GM12878 (cell line): ENCODE results near the gene HPD. TPM values are rescaled to one million over a fixed set of nuclear protein-coding genes. Genes with fewer than 3 reads are reported as not detected.

ENCODE experiments used
- ATF7 ChIP-seq: fragments of 450-650 bp; IDR thresholded peaks from 2 replicates; pipeline ENCODE4 v1.6.1; 2016; ENCODE audit warnings: low read depth, mild to moderate bottlenecking
- CHD2 ChIP-seq: IDR thresholded peaks from 2 replicates; pipeline ENCODE4 v1.6.1; 2011; ENCODE audit warnings: low read depth, low read length, improper control_type of control experiment, borderline replicate concordance
- CTCF ChIP-seq, 3 experiments: IDR thresholded peaks in 2 of 3; conservative IDR thresholded peaks in 1 of 3; 2 replicates each; pipeline ENCODE4 v1.5.1; 2011; ENCODE audit warnings: low read depth in 3 of 3, low read length in 3 of 3, mild to moderate bottlenecking in 3 of 3, control low read depth in 2 of 3, moderate library complexity in 2 of 3, inconsistent platforms in 1 of 3, mixed read lengths in 1 of 3; ENCODE audit not compliant: control insufficient read depth in 2 of 3, insufficient read depth in 1 of 3; ENCODE audit errors: extremely low read depth in 1 of 3
- FOXK2 ChIP-seq: fragments of 450-650 bp; IDR thresholded peaks from 2 replicates; pipeline ENCODE4 v1.6.1; 2017; ENCODE audit warnings: mild to moderate bottlenecking, moderate library complexity
- HDAC6 ChIP-seq: fragments of 200-600 bp; sonication (generic); IDR thresholded peaks from one replicate; pipeline ENCODE4 v1.8.0; 2017; ENCODE audit warnings: antibody characterized with exemption; ENCODE audit not compliant: unreplicated experiment
- MEF2B ChIP-seq: fragments of 450-650 bp; IDR thresholded peaks from 2 replicates; pipeline ENCODE4 v1.6.1; 2018; ENCODE audit warnings: mild to moderate bottlenecking, moderate library complexity; ENCODE audit not compliant: partially characterized antibody, poor library complexity, severe bottlenecking
- NFYB ChIP-seq: IDR thresholded peaks from 2 replicates; pipeline ENCODE4 v1.6.1; 2011; ENCODE audit warnings: low read depth, mild to moderate bottlenecking, low read length, improper control_type of control experiment, moderate library complexity; ENCODE audit not compliant: insufficient read depth
- POU2F2 ChIP-seq: IDR thresholded peaks from 3 replicates; pipeline ENCODE4 v1.6.1; 2011; ENCODE audit warnings: low read depth, mild to moderate bottlenecking, low read length, borderline replicate concordance
- REST ChIP-seq: IDR thresholded peaks from 2 replicates; pipeline ENCODE4 v1.6.1; 2012; ENCODE audit warnings: mild to moderate bottlenecking, low read depth, low read length
- ZNF207 ChIP-seq: fragments of 450-650 bp; IDR thresholded peaks from 2 replicates; pipeline ENCODE4 v1.6.1; 2014; ENCODE audit warnings: antibody characterized with exemption, mild to moderate bottlenecking, borderline replicate concordance
- ZNF592 ChIP-seq: fragments of 450-650 bp; IDR thresholded peaks from 2 replicates; pipeline ENCODE4 v1.6.1; 2017; ENCODE audit warnings: mild to moderate bottlenecking, moderate library complexity
- polyA plus RNA-seq, 11 experiments: library from polyadenylated mRNA; depleted of rRNA in 4 of 11; unstranded in 6 of 11; stranded (reverse) in 5 of 11; fragments of >200 nt; fragmentation: Nextera tagmentation in 4 of 11; fragmentation: Illumina TruSeq in 1 of 11; extraction: Ambion mirVana in 4 of 11; extraction: Trizol in 1 of 11; gene quantifications; 1 replicate in 1 of 11; 2 replicates in 10 of 11; pipeline versions ENCODE4 v1.2.1 to v1.2.3, GENCODE V29; 2011 to 2016; ENCODE audit warnings: inconsistent platforms in 2 of 11, missing spikeins in 2 of 11, low read depth in 1 of 11
- total RNA-seq, 4 experiments: library from RNA; depleted of rRNA in 3 of 4; stranded (reverse); fragments of >200 nt in 3 of 4; fragmentation: Illumina TruSeq in 1 of 4; extraction: Trizol in 1 of 4; gene quantifications; 2 replicates each; pipeline versions ENCODE4 v1.2.1 to v1.2.3, GENCODE V29; 2013 to 2021
- TF ChIP-seq, protein P1 (sequence below): IDR thresholded peaks from 2 replicates; pipeline ENCODE4 v1.6.1; 2011; ENCODE audit warnings: low read depth, low read length, improper control_type of control experiment, borderline replicate concordance

HPD gene
- total and polyA plus RNA-seq, 10 of the 15 experiments (the other 5 are each of a cell fraction or from before 2014, with no cell fraction given) = 0.04 to 0.69 (median 0.28) TPM; not detected in 7

DNA sequence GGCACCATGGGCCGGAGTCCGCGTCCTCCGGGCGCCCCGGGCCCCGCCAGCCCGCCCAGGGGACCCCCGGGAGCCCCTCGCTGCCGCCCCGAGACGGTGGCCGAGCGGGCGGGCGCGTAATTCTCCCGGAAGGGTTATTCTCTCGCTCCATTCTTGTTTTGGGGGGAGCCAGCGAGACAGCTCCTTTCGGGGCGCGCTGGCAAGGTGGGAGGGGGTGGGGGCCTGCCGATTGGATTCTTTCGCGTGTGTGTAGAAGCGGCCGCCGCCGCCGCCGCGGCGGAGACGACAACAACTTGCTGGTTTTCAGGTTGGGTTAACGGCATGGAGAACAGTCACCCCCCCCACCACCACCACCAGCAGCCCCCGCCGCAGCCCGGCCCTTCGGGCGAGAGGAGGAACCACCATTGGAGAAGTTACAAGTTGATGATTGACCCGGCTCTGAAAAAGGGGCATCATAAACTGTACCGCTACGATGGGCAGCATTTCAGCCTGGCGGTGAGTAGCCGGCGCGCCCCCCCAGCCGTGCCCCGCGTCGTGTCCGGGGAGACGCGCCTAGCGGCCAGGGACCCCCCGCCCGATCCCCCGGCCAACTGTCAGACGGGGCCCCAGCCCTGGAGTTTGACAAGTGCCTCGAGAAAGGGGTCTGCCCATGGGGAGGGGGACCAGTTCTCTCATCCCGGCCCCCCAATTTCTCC, 54.1 kb downstream of the HPD start (continued):
- TF ChIP-seq REST (no peak), NFYB (no peak), MEF2B (peak; percentile 7), ZNF592 (no peak), FOXK2 (peak; percentile 49; the same call in 1 of the 2 replicates), ZNF207 (no peak), POU2F2 (no peak), ATF7 (peak; percentile 13; the same call in 1 of the 2 replicates), CHD2 (no peak), HDAC6 (no peak), CTCF (IDR thresholded peaks at IDR 0.05 in 2 of 3, conservative IDR thresholded peaks at IDR 0.05 in 1 of 3; ENCODE audit: control insufficient read depth in 2 of 3, extremely low read depth in 1 of 3, insufficient read depth in 1 of 3, low read depth in 3 of 3, low read length in 3 of 3) (0 out of 6 replicates have a peak, but pooled peaks of 1 of the 3 experiments have one; percentile 4)
- TF ChIP-seq, protein P1, sequence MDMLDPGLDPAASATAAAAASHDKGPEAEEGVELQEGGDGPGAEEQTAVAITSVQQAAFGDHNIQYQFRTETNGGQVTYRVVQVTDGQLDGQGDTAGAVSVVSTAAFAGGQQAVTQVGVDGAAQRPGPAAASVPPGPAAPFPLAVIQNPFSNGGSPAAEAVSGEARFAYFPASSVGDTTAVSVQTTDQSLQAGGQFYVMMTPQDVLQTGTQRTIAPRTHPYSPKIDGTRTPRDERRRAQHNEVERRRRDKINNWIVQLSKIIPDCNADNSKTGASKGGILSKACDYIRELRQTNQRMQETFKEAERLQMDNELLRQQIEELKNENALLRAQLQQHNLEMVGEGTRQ = no peak
